MM.1S (cell line): Measurements from ENCODE around the gene SELL.
"Not testable (repeated sequence)": the region's sequence is repeated elsewhere in the genome, so short reads cannot be mapped to it uniquely, and the experiment has no call there.

Experiments
- EZH2 ChIP-seq: fragments of 300-600 bp; sonication (generic); optimal IDR thresholded peaks from 2 replicates; pipeline ENCODE3; 2017; ENCODE audit warnings: low read depth, mild to moderate bottlenecking, antibody characterized with exemption, low read length, mixed read lengths
- EZH2phosphoT487 ChIP-seq: fragments of 300-600 bp; sonication (generic); IDR thresholded peaks from 2 replicates; pipeline ENCODE4 v1.6.1; 2018; ENCODE audit warnings: antibody characterized with exemption, low read length
- TF ChIP-seq, protein P1 (sequence below): fragments of 300-600 bp; sonication (generic); IDR thresholded peaks from 2 replicates; pipeline ENCODE4 v1.5.1; 2016; ENCODE audit warnings: antibody characterized with exemption, low read length, mixed read lengths

DNA sequence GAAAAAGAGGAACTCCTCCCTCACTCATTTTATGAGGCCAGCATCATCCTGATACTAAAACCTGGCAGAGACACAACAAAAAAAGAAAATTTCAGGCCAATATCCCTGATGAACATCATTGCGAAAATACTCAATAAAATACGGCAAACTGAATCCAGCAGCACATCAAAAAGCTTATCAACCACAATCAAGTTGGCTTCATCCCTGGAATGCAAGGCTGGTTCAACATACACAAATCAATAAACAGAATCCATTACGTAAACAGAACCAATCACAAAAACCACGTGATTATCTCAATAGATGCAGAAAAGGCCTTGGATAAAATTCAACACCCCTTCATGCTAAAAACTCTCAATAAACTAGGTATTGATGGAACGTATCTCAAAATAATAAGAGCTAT is 1.7 kb upstream of the SELL start:
- TF ChIP-seq, protein P1, sequence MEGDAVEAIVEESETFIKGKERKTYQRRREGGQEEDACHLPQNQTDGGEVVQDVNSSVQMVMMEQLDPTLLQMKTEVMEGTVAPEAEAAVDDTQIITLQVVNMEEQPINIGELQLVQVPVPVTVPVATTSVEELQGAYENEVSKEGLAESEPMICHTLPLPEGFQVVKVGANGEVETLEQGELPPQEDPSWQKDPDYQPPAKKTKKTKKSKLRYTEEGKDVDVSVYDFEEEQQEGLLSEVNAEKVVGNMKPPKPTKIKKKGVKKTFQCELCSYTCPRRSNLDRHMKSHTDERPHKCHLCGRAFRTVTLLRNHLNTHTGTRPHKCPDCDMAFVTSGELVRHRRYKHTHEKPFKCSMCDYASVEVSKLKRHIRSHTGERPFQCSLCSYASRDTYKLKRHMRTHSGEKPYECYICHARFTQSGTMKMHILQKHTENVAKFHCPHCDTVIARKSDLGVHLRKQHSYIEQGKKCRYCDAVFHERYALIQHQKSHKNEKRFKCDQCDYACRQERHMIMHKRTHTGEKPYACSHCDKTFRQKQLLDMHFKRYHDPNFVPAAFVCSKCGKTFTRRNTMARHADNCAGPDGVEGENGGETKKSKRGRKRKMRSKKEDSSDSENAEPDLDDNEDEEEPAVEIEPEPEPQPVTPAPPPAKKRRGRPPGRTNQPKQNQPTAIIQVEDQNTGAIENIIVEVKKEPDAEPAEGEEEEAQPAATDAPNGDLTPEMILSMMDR, result not testable (repeated sequence)
- not testable (repeated sequence) for TF ChIP-seq EZH2phosphoT487, EZH2
